Upper lobe of left lung (tissue), 6 donors: ENCODE data around the gene ARHGEF40. TPM values are rescaled to one million over a fixed set of nuclear protein-coding genes. Genes with fewer than 3 reads are reported as not detected.

Source experiments
- ATAC-seq, 2 donors: fragments of 200-7000 bp; cut with Tn5 transposase; one replicate each; pipeline ENCODE4 v1.9.1; 2022; ENCODE audit warnings: mild to moderate bottlenecking in 2 of 2, moderate library complexity in 2 of 2; ENCODE audit not compliant: low FRiP score in 2 of 2
- DNase-seq, 2 donors: peaks; one replicate each; pipeline ENCODE4 v3.0.0-alpha.2; 2019 to 2020
- H3K27ac ChIP-seq, 4 donors: fragments of 200-600 bp; sonication (generic); one replicate each; pipeline ENCODE4 v1.5.1; 2016 to 2019
- H3K27me3 ChIP-seq, 4 donors: fragments of 200-600 bp; sonication (generic); one replicate each; pipeline ENCODE4 v1.5.1; 2017 to 2019
- H3K36me3 ChIP-seq, 4 donors: fragments of 200-600 bp; sonication (generic); one replicate each; pipeline ENCODE4 v1.5.1; 2016 to 2019
- H3K4me1 ChIP-seq, 4 donors: fragments of 200-600 bp; sonication (generic); one replicate each; pipeline ENCODE4 v1.5.1; 2018 to 2019
- H3K4me3 ChIP-seq, 4 donors: fragments of 200-600 bp; sonication (generic); one replicate each; pipeline ENCODE4 v1.5.1; 2017 to 2019; ENCODE audit warnings: mild to moderate bottlenecking in 2 of 4, moderate library complexity in 1 of 4
- H3K9me3 ChIP-seq, 4 donors: fragments of 200-600 bp; sonication (generic); one replicate each; pipeline ENCODE4 v1.5.1; 2018 to 2019
- EP300 ChIP-seq, 4 donors: sonication (generic); formaldehyde crosslinking; IDR thresholded peaks; one replicate each; pipeline ENCODE4 v1.5.1; 2017; ENCODE audit warnings: antibody characterized with exemption in 4 of 4, control low read depth in 2 of 4
- POLR2A ChIP-seq, 4 donors: fragments of 450-650 bp; IDR thresholded peaks; one replicate each; pipeline ENCODE4 v1.5.1; 2016 to 2017; ENCODE audit warnings: antibody characterized with exemption in 4 of 4, mild to moderate bottlenecking in 2 of 4
- POLR2AphosphoS5 ChIP-seq, 2 donors: sonication (generic); formaldehyde crosslinking; IDR thresholded peaks; one replicate each; pipeline ENCODE4 v1.5.1; 2017; ENCODE audit warnings: antibody characterized with exemption in 2 of 2
- WGBS, 2 donors: methylation state at CpG; one replicate each; pipeline ENCODE4 v1.1.5; 2017 to 2018; 5-methylcytosine and 5-hydroxymethylcytosine counted together
- total RNA-seq, 6 donors: library from RNA; depleted of rRNA in 4 of 6; stranded (reverse); fragments of >200 nt in 4 of 6; gene quantifications; one replicate each; pipeline versions ENCODE4 v1.1.0 to v1.2.1, GENCODE V29; 2016 to 2021
- TF ChIP-seq, protein P1 (sequence below), 6 experiments: fragments of 450-650 bp in 4 of 6; fragments of 200-600 bp in 2 of 6; sonication (generic) in 2 of 6; IDR thresholded peaks; one replicate each; pipeline ENCODE4 v1.5.1; 2016 to 2019; ENCODE audit warnings: antibody characterized with exemption in 6 of 6
- donor health status: DM: no; HTN: no; CAD: no; lungs with moderate emphysema.
- donor health status: DM: no; HTN: yes; CAD: no; lungs with severe emphysema.

Gene ARHGEF40
- total RNA-seq, 6 donors from 2014 or later, result 24.8 to 74.4 (median 36.0) TPM

DNA sequence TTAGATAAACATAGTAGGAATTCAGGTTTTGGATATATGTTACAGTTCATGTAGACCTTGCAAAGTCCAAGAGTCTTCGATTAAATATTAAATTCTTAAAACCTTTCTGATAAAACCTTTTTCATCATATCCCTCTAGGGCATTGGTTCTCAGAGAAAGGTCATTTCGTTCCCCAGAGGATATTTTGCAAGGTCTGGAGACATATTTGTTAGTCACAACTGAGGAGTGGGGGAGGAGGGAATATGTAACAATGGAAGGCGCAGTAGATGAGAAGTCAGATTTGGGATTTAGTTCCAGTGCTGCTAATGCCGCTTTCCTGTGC is 36.0 kb downstream of the ARHGEF40 start:
- Histone ChIP-seq H3K4me3 (no peak overlapping the region), H3K4me1 (peaks cover 33 to 45% (median 39%) of the 10 kb centered on the region in 4 donors), H3K9me3 (no peaks in the 10 kb centered on the region), H3K27ac (peak overlapping the region; percentile 33 to 98 (median 96)), H3K36me3 (no peaks in the 10 kb centered on the region), H3K27me3 (no peaks in the 10 kb centered on the region)
- DNase-seq (no peak), ATAC-seq (no peak)
- TF ChIP-seq POLR2A (IDR thresholded peaks at IDR 0.05), result no peak
- TF ChIP-seq POLR2AphosphoS5 (IDR thresholded peaks at IDR 0.05), result no peak
- TF ChIP-seq, protein P1, sequence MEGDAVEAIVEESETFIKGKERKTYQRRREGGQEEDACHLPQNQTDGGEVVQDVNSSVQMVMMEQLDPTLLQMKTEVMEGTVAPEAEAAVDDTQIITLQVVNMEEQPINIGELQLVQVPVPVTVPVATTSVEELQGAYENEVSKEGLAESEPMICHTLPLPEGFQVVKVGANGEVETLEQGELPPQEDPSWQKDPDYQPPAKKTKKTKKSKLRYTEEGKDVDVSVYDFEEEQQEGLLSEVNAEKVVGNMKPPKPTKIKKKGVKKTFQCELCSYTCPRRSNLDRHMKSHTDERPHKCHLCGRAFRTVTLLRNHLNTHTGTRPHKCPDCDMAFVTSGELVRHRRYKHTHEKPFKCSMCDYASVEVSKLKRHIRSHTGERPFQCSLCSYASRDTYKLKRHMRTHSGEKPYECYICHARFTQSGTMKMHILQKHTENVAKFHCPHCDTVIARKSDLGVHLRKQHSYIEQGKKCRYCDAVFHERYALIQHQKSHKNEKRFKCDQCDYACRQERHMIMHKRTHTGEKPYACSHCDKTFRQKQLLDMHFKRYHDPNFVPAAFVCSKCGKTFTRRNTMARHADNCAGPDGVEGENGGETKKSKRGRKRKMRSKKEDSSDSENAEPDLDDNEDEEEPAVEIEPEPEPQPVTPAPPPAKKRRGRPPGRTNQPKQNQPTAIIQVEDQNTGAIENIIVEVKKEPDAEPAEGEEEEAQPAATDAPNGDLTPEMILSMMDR (IDR thresholded peaks at IDR 0.05), result no peak
- TF ChIP-seq EP300 (IDR thresholded peaks at IDR 0.05), result no peak
- WGBS, 2 donors, result 42 to 43% methylated on average over 3 to 4 of the region's 4 CpGs

DNA sequence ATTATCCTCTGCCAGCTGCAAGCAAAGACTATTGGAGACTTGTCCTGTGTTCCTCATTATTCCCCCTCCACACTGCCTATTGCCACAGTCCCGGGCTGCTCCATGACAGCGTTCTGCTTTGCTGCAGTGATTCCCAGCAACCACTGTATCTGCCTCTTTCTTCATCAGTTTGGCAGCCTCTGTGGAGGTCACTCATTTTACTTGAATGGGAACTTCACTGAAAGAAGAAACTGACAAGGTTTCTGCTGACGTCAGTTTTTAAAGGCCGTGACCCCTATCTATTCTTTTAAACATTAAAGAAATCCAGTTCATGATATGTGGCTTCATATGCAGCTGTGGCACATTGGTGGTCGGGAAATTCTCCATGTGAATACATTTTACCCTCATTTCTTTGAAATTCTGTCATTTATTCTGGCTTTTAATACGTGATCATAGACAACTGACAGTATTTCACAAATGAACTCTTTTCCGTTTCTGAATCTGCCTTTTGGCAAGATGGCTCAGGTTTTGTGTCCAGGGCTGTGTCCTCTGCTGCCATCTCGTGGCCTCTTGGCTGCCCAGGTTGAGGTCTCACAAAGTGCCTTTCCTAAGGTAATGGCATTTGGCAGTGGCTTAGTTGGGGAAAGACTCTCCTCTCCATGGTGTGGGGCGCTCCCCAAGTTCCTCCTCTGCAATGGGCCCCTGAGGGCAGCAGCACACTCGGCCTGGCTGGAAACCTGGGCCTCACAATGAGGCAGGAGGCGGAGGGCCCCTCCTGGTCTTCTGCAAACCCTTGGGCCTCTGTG is 36.6 kb downstream of the ARHGEF40 start:
- Histone ChIP-seq H3K27me3 (no peaks in the 10 kb centered on the region), H3K36me3 (no peaks in the 10 kb centered on the region), H3K9me3 (no peaks in the 10 kb centered on the region), H3K4me1 (peaks cover 33 to 45% (median 39%) of the 10 kb centered on the region in 4 donors), H3K27ac (peak overlapping the region; percentile 33 to 98 (median 96)), H3K4me3 (peak overlapping the region in 1 of 4 donors; percentile 11)
- 13 to 17% methylated on average over 9 to 10 of the region's 11 CpGs for WGBS, 2 donors
- ATAC-seq, result peak; percentile 37 to 56
- TF ChIP-seq, protein P1 (IDR thresholded peaks at IDR 0.05), result peak; percentile 56 to 82 (median 76)
- no peak for TF ChIP-seq POLR2A (IDR thresholded peaks at IDR 0.05)
- peak in 1 of 2 donors; percentile 25 for TF ChIP-seq POLR2AphosphoS5 (IDR thresholded peaks at IDR 0.05)
- peak in 1 of 2 donors; percentile 87 for DNase-seq

DNA sequence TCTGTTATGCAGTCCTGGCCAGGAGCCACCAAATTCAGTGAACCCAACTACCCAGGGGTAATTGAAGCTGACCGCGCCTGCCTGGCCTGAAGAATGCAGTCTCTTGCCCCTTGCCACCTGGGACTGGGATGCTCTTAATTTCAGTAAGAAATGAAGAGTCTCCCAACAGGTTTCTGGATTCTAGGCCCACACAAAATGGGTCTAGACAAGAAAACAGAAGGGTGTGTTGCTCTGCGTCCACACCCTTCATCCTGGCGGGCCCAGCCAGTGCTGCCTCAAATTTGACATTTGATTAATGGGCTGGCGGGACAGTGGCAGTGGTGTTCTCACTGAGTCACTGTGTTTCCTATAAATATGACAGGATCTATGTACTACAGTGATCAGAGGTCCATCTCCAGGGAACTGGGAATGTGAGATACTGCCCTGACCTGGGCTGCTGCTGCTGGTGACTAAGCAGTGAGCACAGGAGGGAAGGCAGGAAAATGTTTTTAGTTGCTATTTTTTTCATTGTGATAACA is 37.2 kb downstream of the ARHGEF40 start:
- peak overlapping the region; percentile 33 to 98 (median 96) for H3K27ac ChIP-seq
- no peaks in the 10 kb centered on the region for H3K9me3 ChIP-seq
- no peak for DNase-seq
- ATAC-seq, result no peak
- no peak for TF ChIP-seq EP300 (IDR thresholded peaks at IDR 0.05)
- TF ChIP-seq, protein P1 (IDR thresholded peaks at IDR 0.05), result no peak
- TF ChIP-seq POLR2A (IDR thresholded peaks at IDR 0.05), result no peak
- H3K36me3 ChIP-seq, result no peaks in the 10 kb centered on the region
- H3K27me3 ChIP-seq, result no peaks in the 10 kb centered on the region
- no peak overlapping the region for H3K4me3 ChIP-seq
- H3K4me1 ChIP-seq, result peaks cover 33 to 45% (median 39%) of the 10 kb centered on the region in 4 donors
- WGBS, 2 donors, result 62 to 63% methylated on average over 3 of the region's 5 CpGs

DNA sequence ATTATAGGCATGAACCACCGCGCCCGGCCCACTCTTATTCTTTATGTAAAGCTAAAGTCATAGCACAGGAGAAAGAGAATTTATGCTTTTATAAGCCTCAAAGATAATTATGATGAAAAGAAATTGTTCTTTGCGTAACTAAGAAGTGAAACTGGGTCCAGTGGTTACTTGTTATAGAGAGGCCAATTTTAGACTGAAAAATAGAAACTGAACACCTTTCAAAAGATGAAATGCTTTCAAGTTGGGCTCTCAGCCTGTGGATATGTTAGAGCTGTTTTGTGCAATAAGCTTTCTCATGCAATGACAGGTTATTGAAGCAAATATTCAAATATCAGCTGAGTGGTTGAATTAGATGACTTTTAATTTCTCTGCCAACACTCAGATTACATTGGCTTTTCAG is 38.7 kb downstream of the ARHGEF40 start:
- Histone ChIP-seq H3K27ac (no peak overlapping the region), H3K36me3 (no peaks in the 10 kb centered on the region), H3K9me3 (no peaks in the 10 kb centered on the region), H3K4me3 (no peak overlapping the region), H3K27me3 (no peaks in the 10 kb centered on the region), H3K4me1 (peaks cover 28 to 33% (median 32%) of the 10 kb centered on the region in 4 donors)
- DNase-seq, result no peak
- 90 to 95% methylated on average over 4 of the region's 4 CpGs for WGBS, 2 donors
- ATAC-seq, result no peak
- TF ChIP-seq, protein P1 (IDR thresholded peaks at IDR 0.05), result no peak
- TF ChIP-seq POLR2A (IDR thresholded peaks at IDR 0.05) (no peak), POLR2AphosphoS5 (IDR thresholded peaks at IDR 0.05) (no peak), EP300 (IDR thresholded peaks at IDR 0.05) (no peak)
